Measurements from ENCODE around the gene BNIP3. TPM values are rescaled to one million over a fixed set of nuclear protein-coding genes. Genes with fewer than 3 reads are reported as not detected.

The BNIP3 gene
- total RNA-seq, 1 experiment from 2014 or later, result 37.5 TPM

DNA sequence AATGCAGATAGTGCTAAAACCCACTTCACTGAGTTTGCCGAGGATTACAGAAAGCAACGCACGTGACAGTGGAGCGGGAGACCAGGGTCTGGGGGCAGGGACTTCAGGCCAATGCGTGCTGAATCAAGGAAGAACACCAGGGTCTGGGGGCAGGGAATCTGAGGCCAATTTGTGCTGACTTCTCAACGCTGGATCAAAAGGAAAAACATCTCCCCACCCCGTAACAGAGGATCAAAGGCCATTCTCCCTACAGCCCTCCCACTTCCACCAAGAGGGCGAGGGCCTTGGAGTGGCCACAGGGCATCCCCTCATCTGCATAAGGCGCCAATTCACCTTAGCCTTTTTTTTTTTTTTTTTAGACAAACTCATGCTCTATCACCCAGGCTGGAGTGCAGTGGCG is 22.3 kb upstream of the BNIP3 start:
- H3K9ac ChIP-seq (ENCODE audit: low read length), result no peak overlapping the region
- no peak for DNase-seq (ENCODE audit: low read depth, low spot score)
- ChIA-PET RAD21 (ENCODE audit: low non-redundant PET in 1 of 2, low total read pairs in 2 of 2, uncharacterized antibody in 2 of 2, unreplicated experiment in 2 of 2) (no interaction called here), POLR2A (no interaction called here), CTCF (interaction anchor here (1.0 kb wide), 1 partner anchor 19 kb away, joined by 3 read pairs; no protein-coding TSS in a partner anchor)
- no peak overlapping the region for H3K4me2 ChIP-seq (ENCODE audit: low read length)
- TF ChIP-seq ZFX (IDR thresholded peaks at IDR 0.05), result no peak
- no peak for TF ChIP-seq CTCF (IDR thresholded peaks at IDR 0.05 in 2 of 3, conservative IDR thresholded peaks at IDR 0.05 in 1 of 3; ENCODE audit: borderline replicate concordance in 1 of 3, insufficient read depth in 1 of 3, low read depth in 2 of 3, low read length in 2 of 3)
- no peaks in the 10 kb centered on the region for H3K27me3 ChIP-seq (ENCODE audit: insufficient read depth, low read length)
- ATAC-seq, result no peak
- H3K4me3 ChIP-seq (replicated peaks in 1 of 2; ENCODE audit: low read depth in 1 of 2, low read length in 2 of 2), result no peak overlapping the region
- H3K36me3 ChIP-seq (ENCODE audit: control insufficient read depth in 1 of 2, insufficient read depth in 2 of 2, low read length in 2 of 2), result no peaks in the 10 kb centered on the region
- intact Hi-C loops (cut with micrococcal nuclease), result no loop called here
- H3K79me2 ChIP-seq (ENCODE audit: insufficient read depth, low read length), result no peaks in the 10 kb centered on the region
- no peak overlapping the region for H3K27ac ChIP-seq (ENCODE audit: low read depth, low read length)
- no peaks in the 10 kb centered on the region for H3K9me2 ChIP-seq (ENCODE audit: insufficient read depth)
- H3K4me1 ChIP-seq (ENCODE audit: control insufficient read depth in 1 of 2, insufficient read depth in 2 of 2, low read length in 2 of 2), result no peaks in the 10 kb centered on the region; a peak in 1 of 4 replicates
- no peaks in the 10 kb centered on the region for H3K9me3 ChIP-seq (ENCODE audit: control insufficient read depth in 1 of 2, insufficient read depth in 1 of 2, low read depth in 1 of 2, low read length in 2 of 2)
- H4K20me1 ChIP-seq (ENCODE audit: insufficient read depth), result no peaks in the 10 kb centered on the region
- H2AFZ ChIP-seq (ENCODE audit: low read depth, low read length, poor library complexity, severe bottlenecking), result no peak overlapping the region
- BruUV-seq (replicated peaks), result no TSS peak

- Histone ChIP-seq H3K27ac (ENCODE audit: low read depth, low read length) (no peak overlapping the region), H3K9ac (ENCODE audit: low read length) (no peak overlapping the region), H2AFZ (ENCODE audit: low read depth, low read length, poor library complexity, severe bottlenecking) (no peak overlapping the region), H3K27me3 (ENCODE audit: insufficient read depth, low read length) (no peaks in the 10 kb centered on the region), H3K4me2 (ENCODE audit: low read length) (no peak overlapping the region), H4K20me1 (ENCODE audit: insufficient read depth) (no peaks in the 10 kb centered on the region), H3K9me2 (ENCODE audit: insufficient read depth) (no peaks in the 10 kb centered on the region), H3K4me3 (replicated peaks in 1 of 2; ENCODE audit: low read depth in 1 of 2, low read length in 2 of 2) (no peak overlapping the region), H3K36me3 (ENCODE audit: control insufficient read depth in 1 of 2, insufficient read depth in 2 of 2, low read length in 2 of 2) (no peaks in the 10 kb centered on the region), H3K79me2 (ENCODE audit: insufficient read depth, low read length) (no peaks in the 10 kb centered on the region), H3K9me3 (ENCODE audit: control insufficient read depth in 1 of 2, insufficient read depth in 1 of 2, low read depth in 1 of 2, low read length in 2 of 2) (no peaks in the 10 kb centered on the region), H3K4me1 (ENCODE audit: control insufficient read depth in 1 of 2, insufficient read depth in 2 of 2, low read length in 2 of 2) (no peaks in the 10 kb centered on the region; a peak in 1 of 4 replicates)
- ChIA-PET CTCF (interaction anchor here (1.6 kb wide), 1 partner anchor 19 kb away, joined by 4 read pairs; no protein-coding TSS in a partner anchor), RAD21 (ENCODE audit: low non-redundant PET in 1 of 2, low total read pairs in 2 of 2, uncharacterized antibody in 2 of 2, unreplicated experiment in 2 of 2) (no interaction called here), POLR2A (no interaction called here)
- ATAC-seq (no peak), DNase-seq (ENCODE audit: low read depth, low spot score) (no peak)
- intact Hi-C loops (cut with micrococcal nuclease), result no loop called here
- BruUV-seq (replicated peaks), result no TSS peak
- TF ChIP-seq POLR2A (IDR thresholded peaks at IDR 0.05; ENCODE audit: borderline replicate concordance, extremely low read depth, insufficient read depth, insufficient read length) (no peak), POLR2AphosphoS5 (IDR thresholded peaks at IDR 0.05; ENCODE audit: low read depth, low read length) (no peak), ELF1 (IDR thresholded peaks at IDR 0.05; ENCODE audit: borderline replicate concordance, low read depth) (no peak), CEBPB (IDR thresholded peaks at IDR 0.05; ENCODE audit: low read depth) (no peak), ZBTB33 (IDR thresholded peaks at IDR 0.05; ENCODE audit: extremely low read depth, insufficient replicate concordance, low read length) (no peak), TCF7L2 (IDR thresholded peaks at IDR 0.05; ENCODE audit: borderline replicate concordance, extremely low read depth, insufficient read depth, insufficient read length) (no peak), REST (IDR thresholded peaks at IDR 0.05; ENCODE audit: low read depth) (no peak), EZH2 (IDR thresholded peaks at IDR 0.05) (no peak), CBX3 (IDR thresholded peaks at IDR 0.05; ENCODE audit: low read depth) (no peak), FOSL1 (IDR thresholded peaks at IDR 0.05; ENCODE audit: low read depth) (no peak), SIN3A (IDR thresholded peaks at IDR 0.05; ENCODE audit: low read depth) (no peak)
These were observed 21.7 kb upstream of the BNIP3 start for GRCh38 chr10:132003282-132003924.

All from HCT116 (cell line).